ENCODE data around the gene MT2A.
"Not testable (repeated sequence)": the region's sequence is repeated elsewhere in the genome, so short reads cannot be mapped to it uniquely, and the experiment has no call there.

Gene MT2A

DNA sequence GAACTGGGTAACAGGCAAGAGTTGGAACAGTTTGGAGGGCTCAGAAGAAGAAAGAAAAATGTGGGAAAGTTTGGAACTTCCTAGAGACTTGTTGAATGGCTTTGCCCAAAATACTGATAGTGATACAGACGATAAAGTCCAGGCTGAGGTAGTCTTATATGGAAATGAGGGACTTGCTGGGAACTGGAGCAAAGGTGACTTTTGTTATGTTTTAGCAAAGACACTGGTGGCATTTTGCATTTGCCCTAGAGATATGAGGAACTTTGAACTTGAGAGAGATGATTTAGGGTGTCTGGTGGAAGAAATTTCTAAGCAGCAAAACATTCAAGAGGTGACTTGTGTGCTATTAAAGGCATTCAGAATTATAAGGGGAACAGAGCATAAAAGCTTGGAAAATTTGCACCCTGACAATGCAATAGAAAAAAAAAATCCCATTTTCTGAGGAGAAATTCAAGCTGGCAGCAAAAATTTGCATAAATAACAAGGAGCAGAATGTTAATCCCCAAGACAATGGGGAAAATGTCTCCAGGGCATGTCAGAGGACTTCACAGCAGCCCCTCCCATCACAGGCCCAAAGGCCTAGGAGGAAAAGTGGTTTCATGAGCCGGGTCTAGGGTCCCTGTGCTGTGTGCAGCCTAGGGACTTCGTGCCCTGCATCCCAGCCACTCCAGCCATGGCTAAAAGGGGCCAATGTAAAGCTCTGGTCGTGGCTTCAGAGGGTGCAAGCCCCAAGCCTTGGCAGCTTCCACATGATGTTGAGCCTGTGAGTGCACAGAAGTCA, 13.5 kb downstream of the MT2A start:
- not testable (repeated sequence) for DNase-seq (ENCODE audit: low spot score)

DNA sequence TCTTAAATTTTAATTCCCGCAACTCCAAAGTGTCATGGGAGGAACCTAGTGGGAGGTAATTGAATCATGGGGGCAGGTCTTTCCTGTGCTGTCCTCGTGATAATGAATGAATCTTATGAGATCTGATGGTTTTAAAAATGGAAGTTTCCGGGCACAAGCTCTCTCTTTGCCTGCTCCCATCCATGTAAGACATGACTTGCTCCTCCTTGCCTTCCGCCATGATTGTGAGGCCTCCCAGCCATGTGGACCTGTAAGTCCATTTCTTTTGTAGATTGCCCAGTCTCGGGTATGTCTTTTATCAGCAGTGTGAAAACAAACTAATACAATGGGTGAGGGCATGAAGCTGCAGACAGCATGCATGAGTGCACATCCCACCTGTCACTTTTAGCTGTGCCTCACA, 14.8 kb downstream of the MT2A start:
- DNase-seq (ENCODE audit: low spot score): not testable (repeated sequence)

DNA sequence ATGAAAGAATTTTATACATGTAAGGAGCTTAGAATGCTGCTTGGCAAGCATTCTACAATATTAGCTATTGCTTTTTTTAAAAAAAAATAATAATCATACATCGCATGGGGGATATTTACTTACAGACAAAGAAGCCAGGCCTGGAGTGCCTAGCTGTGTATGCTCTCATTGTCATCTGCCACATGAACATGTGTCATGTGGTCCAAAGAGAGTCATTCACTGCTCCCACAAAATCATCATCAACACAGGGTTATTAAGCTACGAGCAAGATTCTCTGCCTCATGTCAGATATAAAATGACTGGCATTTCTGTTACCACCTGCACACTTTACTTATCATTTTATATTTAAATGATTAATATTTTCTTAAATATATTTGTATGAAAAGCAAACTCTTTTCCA, 15.3 kb downstream of the MT2A start:
- DNase-seq (ENCODE audit: low spot score): no peak

DNA sequence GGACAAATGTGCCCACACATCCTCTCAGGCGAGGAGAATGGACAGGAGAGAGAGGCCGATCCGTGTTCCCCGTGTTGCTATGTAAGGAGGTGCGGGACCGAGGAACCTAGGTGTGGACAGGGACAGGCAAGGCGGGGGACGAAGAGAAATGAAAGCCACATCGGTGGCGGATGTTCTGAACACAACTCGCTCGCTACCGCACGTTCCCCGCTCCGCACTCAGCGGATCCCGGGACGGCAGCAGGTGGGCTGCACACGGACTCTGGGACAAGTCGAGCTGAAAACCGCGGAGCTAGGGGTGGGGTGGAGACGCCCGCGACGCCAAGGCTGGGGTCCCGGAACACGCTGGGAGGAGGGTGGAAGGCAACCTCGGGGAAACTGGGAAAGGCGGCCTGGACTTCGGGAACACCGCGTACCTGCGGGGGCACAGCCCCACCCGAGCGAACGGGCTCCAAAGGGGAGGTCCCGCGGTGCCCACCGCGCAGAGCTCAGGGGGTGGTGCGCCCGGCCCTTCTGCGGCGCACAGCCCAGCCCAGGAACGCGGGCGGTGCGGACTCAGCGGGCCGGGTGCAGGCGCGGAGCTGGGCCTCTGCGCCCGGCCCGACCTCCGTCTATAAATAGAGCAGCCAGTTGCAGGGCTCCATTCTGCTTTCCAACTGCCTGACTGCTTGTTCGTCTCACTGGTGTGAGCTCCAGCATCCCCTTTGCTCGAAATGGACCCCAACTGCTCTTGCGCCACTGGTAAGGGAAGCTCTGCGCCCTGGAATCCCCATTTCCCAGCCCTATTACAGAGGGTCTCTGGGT, 17.0 kb downstream of the MT2A start, which contains the start of gene MT1E:
Gene MT1E (plus strand): TSS at position 642 of the 803 bp plus-strand sequence. CDS start 71 bp downstream, at position 713.
- DNase-seq (ENCODE audit: low spot score): no peak

DNA sequence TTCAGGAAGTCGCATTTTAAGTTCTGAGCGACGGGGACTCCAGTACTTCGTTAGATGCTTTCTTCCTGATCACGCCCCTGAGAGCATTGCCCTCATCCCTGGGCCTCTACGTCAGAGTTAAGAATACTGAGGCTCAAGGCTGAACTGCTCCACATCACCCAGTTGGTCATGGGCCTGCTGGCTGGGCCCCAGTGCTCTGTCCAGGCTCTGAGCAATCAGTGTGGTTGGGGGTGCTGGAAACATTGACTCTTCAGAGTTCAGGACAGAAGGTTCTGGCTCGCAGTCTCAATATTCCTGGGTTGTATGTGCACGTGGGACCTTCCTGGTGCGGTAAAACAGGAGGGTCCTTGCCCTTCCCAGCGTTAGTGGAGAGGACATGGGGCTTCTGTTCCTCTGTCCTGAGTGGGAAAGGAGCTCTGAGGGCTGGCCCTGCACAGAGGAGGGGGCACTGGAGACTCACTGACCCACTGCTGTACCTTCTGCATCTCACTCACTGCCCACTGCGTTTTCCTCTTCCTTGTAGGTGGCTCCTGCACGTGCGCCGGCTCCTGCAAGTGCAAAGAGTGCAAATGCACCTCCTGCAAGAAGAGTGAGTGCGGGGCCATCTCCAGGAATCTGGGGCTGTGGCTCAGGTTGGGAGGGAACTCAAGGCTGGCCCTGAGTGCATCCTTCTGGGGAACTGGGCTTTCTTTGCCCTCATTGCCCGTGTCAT, 17.7 kb downstream of the MT2A start:
- DNase-seq (ENCODE audit: low spot score): no peak

DNA sequence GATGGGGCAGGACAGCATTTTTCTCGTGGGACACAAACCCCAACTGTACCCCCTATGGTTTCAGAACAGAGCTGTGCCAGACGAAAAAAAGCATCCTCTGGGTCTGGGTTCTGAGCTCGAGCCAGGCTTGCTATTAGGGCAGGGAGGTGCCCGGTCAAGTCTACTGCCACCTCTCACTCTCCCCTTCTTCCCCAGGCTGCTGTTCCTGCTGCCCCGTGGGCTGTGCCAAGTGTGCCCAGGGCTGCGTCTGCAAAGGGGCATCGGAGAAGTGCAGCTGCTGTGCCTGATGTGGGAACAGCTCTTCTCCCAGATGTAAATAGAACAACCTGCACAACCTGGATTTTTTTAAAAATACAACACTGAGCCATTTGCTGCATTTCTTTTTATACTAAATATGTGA, 18.3 kb downstream of the MT2A start:
- DNase-seq (ENCODE audit: low spot score): no peak

DNA sequence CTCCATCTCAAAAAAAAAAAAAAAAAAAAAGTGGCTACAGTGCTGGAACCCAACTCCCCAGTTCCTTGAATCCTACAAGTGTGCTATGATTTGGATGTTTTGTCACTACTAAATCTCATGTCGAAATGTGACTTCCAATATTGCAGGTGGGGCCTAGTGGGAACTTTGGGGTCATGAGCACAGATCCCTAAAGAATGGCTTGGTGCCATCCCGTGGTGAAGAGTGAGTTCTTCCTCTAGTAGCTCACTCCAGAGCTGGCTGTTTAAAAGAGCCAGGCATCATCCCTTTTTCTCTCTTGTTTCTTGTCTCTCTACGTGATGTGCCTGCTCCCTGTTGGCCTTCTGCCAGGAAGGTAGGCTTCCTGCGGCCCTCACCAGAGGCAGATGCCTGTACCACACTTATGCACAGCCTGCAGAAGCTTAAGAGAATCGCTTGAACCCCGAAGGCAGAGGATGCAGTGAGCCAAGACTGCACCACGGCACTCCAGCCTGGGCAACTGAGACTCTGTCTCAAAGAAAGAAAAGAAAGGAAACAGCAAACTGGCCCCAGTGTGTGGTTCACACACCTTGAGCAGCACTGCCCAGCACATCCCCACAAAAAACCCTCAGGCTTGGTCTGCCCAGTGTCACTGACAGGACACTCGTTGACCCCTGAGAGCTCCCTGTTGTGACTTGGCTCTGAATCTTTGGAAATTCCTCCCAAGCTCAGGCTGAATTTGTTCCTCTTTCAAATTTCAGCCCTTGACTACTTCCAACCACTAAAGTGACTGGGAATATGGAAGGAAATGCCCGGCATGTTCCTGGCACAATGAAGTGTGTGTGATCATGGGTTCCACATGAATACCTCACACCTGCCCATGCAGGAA, 20.3 kb downstream of the MT2A start:
- DNase-seq (ENCODE audit: low spot score): no peak

DNA sequence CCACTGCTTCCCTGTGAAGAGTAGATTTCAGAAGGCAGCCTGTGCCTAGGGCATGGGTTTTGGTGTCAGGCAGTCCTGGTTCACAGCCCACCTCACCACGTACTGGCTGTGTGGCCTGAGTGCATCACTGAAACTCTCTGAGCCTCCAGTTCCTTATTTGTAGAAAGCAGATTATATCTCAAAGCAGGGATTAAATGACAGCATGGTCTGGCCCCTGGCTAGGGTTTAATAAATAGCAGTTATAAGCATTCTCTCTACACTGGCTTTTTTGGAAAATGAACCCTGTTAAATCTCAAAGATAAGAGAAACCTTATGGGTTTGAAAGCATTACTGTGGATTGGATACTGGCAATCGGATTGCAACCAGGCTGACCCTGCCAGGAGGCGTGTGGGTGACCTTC, 21.1 kb downstream of the MT2A start:
- DNase-seq (ENCODE audit: low spot score): no peak

DNA sequence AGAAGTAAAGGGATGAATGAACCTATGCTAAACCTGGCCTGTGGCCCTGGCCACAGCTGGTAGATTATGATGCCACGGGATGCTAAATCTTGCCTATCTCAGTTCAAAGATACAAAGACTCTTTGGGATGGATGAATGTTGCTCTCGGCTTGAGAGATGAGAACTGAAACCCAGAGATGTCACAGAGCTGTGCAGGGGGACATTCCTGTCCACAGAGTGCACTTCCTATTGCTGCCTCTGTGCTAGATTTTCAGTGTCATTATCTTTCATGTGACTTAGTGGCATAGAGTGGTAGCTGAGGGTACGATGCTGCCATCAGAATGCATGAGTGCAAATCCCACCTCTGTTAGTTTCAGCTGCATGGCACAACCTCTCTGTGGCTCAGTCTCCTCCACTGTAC, 21.8 kb downstream of the MT2A start:
- DNase-seq (ENCODE audit: low spot score): no peak

DNA sequence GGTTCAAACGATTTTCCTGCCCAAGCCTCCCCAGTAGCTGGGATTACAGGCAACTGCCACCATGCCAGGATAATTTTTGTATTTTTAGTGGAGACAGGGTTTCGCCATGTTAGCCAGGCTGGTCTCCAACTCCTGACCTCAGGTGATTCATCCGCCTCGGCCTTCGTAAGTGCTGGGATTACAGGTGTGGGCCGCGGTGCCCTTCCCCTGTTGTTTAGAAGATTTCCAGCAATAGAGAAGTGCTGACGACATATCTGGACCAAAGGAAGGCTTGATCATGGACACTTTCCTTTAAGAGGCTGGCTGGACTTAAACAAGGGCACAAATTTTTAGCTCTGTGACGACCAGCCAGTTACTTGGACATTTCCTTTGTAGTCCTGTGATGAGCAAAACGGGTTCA, 22.8 kb downstream of the MT2A start:
- DNase-seq (ENCODE audit: low spot score): no peak

DNA sequence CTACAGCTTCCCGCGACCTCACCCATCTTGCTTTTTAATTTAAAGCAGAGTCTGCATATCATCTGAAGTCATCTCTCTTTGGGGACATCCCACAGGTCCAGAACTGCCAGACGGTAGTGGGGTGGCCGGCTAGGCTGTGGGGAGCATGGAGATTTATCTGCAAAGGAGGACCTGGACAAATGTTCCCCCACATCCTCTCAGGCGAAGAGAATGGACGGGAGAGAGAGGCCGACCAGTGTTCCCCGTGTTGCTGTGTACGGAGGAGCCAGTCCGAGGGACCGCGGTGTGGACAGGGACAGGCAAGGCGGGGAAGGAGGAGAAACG, 23.4 kb downstream of the MT2A start:
- DNase-seq (ENCODE audit: low spot score): no peak

DNA sequence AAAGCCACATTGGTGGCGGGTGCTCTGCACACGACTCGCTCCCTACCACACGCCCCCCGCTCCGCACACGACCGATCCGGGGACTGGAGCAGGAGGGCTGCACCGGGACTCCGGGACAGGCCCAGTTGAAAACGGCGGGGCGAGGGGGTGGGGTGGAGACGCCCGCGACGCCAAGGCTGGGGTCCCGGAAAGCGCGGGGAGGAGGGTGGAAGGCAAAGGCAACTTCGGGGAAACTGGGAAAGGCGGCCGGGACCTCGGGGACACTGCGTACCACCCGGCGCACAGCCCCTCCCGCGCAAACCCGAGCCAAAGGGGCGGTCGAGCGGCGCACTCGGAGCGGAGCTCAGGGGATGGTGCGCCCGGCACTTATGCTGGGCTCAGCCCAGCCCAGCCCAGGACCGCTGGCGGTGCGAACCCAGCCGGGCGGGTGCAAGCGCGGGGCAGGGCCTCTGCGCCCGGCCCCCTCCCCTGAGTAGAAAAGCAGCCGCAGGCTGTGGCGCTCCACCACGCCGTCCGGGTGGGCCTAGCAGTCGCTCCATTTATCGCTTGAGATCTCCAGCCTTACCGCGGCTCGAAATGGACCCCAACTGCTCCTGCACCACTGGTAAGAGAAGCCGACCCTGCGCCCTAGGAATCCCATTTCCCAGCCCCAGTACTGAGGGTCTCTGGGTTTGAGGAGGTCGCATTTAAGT, 23.9 kb downstream of the MT2A start, which contains the start of gene MT1M:
Gene MT1M (plus strand): TSS at position 504 of the 692 bp plus-strand sequence. CDS start 73 bp downstream, at position 577.
- DNase-seq (ENCODE audit: low spot score): no peak

DNA sequence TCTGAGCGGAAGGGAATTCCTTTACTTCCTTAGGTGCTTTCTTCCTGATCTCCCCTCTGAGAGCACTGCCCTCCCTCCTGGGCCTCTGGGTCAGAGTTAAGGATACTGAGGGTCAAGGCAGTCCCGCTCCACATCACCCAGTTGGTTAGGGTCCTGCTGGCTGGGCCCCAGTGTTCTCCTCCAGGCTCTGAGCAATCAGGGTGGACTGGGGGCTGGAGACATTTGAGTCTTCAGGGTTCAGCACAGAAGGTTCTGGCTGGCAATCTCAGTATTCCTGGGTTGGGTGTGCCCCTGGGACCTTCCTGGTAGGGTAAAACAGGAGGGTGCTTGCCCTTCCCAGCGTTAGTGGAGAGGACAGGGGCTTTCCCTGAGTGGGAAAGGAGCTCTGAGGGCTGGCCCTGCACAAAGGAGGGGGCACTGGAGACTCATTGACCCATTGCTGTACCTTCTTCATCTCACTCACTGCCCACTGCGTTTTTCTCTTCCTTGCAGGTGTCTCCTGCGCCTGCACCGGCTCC, 24.5 kb downstream of the MT2A start:
- no peak for DNase-seq (ENCODE audit: low spot score)

DNA sequence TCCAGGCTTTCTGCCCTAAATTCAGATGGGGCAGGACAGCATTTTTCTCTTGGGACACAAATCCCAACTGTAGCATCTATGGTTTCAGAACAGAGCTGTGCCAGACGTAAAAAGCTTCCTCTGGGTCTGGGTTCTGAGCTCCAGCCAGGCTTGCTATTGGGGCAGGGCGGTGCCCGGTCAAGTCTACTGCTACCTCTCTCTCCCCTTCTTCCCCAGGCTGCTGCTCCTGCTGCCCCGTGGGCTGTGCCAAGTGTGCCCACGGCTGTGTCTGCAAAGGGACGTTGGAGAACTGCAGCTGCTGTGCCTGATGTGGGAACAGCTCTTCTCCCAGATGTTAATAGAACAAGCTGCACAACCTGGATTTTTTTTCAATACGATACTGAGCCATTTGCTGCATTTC, 25.2 kb downstream of the MT2A start:
- no peak for DNase-seq (ENCODE audit: low spot score)

DNA sequence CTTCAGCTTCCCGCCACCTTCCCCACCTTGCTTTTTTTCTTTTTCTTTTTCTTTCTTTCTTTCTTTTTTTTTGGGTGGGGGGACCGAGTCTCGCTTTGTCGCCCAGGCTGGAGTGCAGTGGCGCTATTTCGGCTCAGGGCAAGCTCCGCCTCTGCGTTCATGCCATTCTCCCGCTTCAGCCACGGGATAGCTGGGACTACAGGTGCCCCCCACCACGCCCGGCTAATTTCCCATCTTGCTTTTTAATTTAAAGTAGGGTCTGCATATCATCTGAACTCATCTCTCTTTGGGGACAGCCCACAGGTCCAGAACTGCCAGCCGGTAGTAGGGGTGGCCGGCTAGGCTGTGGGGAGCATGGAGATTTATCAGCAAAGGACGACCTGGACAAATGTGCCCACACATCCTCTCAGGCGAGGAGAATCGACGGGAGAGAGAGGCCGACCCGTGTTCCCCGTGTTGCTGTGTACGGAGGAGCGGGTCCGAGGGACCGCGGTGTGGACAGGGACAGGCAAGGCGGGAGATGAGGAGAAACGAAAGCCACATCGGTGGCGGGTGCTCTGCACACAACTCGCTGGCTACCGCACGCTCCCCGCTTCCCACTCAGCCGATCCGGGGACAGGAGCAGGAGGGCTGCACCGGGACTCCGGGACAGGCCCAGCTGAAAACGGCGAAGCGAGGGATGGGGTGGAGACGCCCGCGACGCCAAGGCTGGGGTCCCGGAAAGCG, 26.5 kb downstream of the MT2A start:
- DNase-seq (ENCODE audit: low spot score): no peak

DNA sequence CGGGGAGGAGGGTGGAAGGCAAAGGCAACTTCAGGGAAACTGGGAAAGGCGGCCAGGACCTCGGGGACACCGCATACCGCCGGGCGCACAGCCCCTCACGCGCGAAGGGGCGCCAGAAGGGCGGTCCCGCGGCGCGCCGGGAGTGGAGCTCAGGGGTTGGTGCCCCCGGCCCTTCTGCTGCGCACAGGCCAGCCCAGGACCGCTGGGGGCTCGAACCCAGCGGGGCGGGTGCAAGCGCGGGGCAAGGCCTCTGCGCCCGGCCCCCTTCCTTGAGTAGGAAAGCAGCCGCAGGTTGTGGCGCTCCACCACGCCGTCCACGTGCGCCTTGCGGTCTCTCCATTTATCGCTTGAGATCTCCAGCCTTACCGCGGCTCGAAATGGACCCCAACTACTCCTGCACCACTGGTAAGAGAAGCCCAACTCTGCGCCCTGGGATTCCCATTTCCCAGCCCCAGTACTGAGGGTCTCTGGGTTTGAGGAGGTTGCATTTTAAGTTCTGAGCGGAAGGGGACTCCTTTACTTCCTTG, 27.1 kb downstream of the MT2A start:
- DNase-seq (ENCODE audit: low spot score): no peak

DNA sequence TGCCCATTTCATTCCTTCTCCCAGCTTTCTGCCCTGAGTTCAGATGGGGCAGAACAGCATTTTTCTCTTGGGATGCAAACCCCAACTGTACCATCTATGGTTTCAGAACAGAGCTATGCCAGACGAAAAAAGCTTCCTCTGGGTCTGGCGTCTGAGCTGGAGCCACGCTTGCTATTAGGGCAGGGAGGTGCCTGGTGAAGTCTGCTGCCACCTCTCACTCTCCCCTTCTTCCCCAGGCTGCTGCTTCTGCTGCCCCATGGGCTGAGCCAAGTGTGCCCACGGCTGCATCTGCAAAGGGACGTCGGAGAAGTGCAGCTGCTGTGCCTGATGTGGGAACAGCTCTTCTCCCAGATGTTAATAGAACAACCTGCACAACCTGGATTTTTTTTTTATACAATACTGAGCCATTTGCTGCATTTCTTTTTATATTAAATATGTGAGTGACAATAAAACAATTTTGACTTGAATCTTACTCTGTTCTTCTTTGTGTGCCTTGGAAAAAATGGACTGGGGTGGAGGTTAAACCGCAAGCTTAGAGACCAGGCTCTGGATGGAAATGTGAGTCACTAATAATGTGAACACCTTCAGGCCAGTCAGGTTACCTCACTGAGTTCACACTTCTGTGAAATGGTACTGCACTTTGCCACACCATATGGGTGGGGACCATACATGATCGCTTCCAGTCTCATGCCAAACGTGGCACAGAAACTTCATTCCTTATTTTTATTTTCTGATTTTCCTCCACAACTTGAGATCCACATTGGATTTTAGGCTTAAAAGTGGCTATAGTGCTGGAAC, 28.4 kb downstream of the MT2A start:
- DNase-seq (ENCODE audit: low spot score): no peak

DNA sequence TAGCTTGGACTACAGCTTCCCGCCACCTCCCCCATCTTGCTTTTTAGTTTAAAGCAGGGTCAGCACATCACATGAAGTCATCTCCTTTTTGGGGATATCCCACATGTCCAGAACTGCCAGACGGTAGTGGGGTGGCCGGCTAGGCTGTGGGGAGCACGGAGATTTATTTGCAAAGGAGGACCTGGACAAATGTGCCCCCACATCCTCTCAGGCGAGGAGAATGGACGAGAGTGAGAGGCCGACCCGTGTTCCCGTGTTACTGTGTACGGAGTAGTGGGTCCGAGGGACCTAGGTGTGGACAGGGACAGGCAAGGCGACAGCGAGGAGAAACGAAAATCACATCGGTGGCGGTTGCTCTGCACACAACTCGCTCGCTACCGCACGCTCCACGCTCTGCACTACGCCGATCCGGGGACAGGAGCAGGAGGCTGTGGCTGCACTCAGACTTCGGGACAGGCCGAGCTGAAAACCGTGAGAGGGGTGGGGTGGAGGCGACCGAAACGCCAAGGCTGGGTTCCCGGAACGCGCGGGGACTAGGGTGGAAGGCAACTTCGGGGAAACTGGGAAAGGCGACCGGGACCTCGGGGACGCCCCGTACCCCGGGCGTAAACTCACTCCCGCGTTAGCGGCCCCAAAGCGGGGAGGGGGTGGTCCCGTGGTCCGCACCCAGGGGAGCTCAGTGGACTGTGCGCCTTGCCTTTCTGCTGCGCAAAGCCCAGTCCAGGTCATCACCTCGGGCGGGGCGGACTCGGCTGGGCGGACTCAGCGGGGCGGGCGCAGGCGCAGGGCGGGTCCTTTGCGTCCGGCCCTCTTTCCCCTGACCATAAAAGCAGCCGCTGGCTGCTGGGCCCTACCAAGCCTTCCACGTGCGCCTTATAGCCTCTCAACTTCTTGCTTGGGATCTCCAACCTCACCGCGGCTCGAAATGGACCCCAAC, 29.7 kb downstream of the MT2A start, which contains the start of gene MT1A:
Gene MT1A (plus strand): TSS at position 853 of the 937 bp plus-strand sequence. CDS start 73 bp downstream, at position 926.
- no peak for DNase-seq (ENCODE audit: low spot score)
